RWPE2 (cell line): ENCODE measurements around the gene DSG3.

Experiments
- ATAC-seq: fragments of 200-7000 bp; cut with Tn5 transposase; 3 replicates; pipeline ENCODE4 v1.9.1; 2021; ENCODE audit warnings: low read depth
- DNase-seq: peaks from one replicate; pipeline ENCODE4 v3.0.0-alpha.2; 2020; ENCODE audit warnings: low spot score
- H3K27ac ChIP-seq: fragments of 450-650 bp; 2 replicates; pipeline ENCODE4 v1.5.1; 2017; ENCODE audit warnings: mild to moderate bottlenecking; ENCODE audit not compliant: poor library complexity, severe bottlenecking
- H3K27me3 ChIP-seq: fragments of 250-450 bp; sonication (Bioruptor Pico); 2 replicates; pipeline ENCODE4 v1.5.1; 2021; ENCODE audit warnings: mild to moderate bottlenecking, moderate library complexity; ENCODE audit not compliant: insufficient read depth, poor library complexity, severe bottlenecking
- H3K36me3 ChIP-seq: fragments of 250-450 bp; sonication (Bioruptor Pico); 2 replicates; pipeline ENCODE4 v1.5.1; 2020; ENCODE audit warnings: low read depth, mild to moderate bottlenecking, moderate library complexity
- H3K4me1 ChIP-seq: fragments of 250-450 bp; sonication (Bioruptor Pico); 2 replicates; pipeline ENCODE4 v1.5.1; 2021; ENCODE audit warnings: mild to moderate bottlenecking, moderate library complexity; ENCODE audit not compliant: insufficient read depth, poor library complexity, severe bottlenecking
- H3K4me3 ChIP-seq: fragments of 250-450 bp; sonication (Bioruptor Pico); 2 replicates; pipeline ENCODE4 v1.5.1; 2021; ENCODE audit warnings: mild to moderate bottlenecking, moderate library complexity; ENCODE audit not compliant: severe bottlenecking
- H3K9me3 ChIP-seq: fragments of 250-450 bp; sonication (Bioruptor Pico); 2 replicates; pipeline ENCODE4 v1.5.1; 2021; ENCODE audit warnings: mild to moderate bottlenecking, moderate library complexity; ENCODE audit not compliant: severe bottlenecking
- CTCF ChIP-seq: fragments of 450-650 bp; IDR thresholded peaks from one replicate; pipeline ENCODE4 v1.5.1; 2017; ENCODE audit warnings: mild to moderate bottlenecking, moderate library complexity; ENCODE audit not compliant: poor library complexity, severe bottlenecking

Gene DSG3

GRCh38 chr18:31446854-31447253 is 687 bp upstream of the DSG3 start:
- H3K36me3 ChIP-seq = peaks cover 6% of the 10 kb centered on the region; the same call in 1 of the 2 replicates
- DNase-seq = no peak
- peak overlapping the region; percentile 99 for H3K27ac ChIP-seq
- no peak for TF ChIP-seq CTCF
- H3K4me3 ChIP-seq = no peak overlapping the region
- no peak for ATAC-seq
- no peaks in the 10 kb centered on the region for H3K9me3 ChIP-seq
- H3K27me3 ChIP-seq = no peaks in the 10 kb centered on the region
- H3K4me1 ChIP-seq = peaks cover 36% of the 10 kb centered on the region

GRCh38 chr18:31450409-31450808 is 2.9 kb downstream of the DSG3 start:
- H3K9me3 ChIP-seq = no peaks in the 10 kb centered on the region
- H3K4me3 ChIP-seq = no peak overlapping the region
- H3K4me1 ChIP-seq = peaks cover 67% of the 10 kb centered on the region
- ATAC-seq (peak; percentile 26; the same call in 2 of the 3 replicates), DNase-seq (no peak)
- H3K36me3 ChIP-seq = peaks cover 15% of the 10 kb centered on the region; the same call in 1 of the 2 replicates
- peak overlapping the region; percentile 99 for H3K27ac ChIP-seq
- H3K27me3 ChIP-seq = no peaks in the 10 kb centered on the region
- no peak for TF ChIP-seq CTCF

- no peak for TF ChIP-seq CTCF
- H3K4me1 ChIP-seq = peaks cover 68% of the 10 kb centered on the region
- no peak overlapping the region for H3K4me3 ChIP-seq
- no peaks in the 10 kb centered on the region for H3K9me3 ChIP-seq
- peaks cover 20% of the 10 kb centered on the region for H3K36me3 ChIP-seq
- peak overlapping the region; percentile 99 for H3K27ac ChIP-seq
- ATAC-seq (no peak), DNase-seq (no peak)
- no peaks in the 10 kb centered on the region for H3K27me3 ChIP-seq
These were observed 4.1 kb downstream of the DSG3 start for GRCh38 chr18:31451625-31452024.

GRCh38 chr18:31454066-31454708 is 6.6 kb downstream of the DSG3 start:
- DNase-seq = peak; percentile 81
- Histone ChIP-seq H3K9me3 (no peaks in the 10 kb centered on the region), H3K27me3 (no peaks in the 10 kb centered on the region), H3K27ac (peak overlapping the region; percentile 99), H3K4me3 (no peak overlapping the region), H3K36me3 (peaks cover 42% of the 10 kb centered on the region), H3K4me1 (peaks cover 59% of the 10 kb centered on the region)
- ATAC-seq = peak; percentile 93
- no peak for TF ChIP-seq CTCF

- ATAC-seq = no peak
- no peak for TF ChIP-seq CTCF
These were observed 22.1 kb downstream of the DSG3 start for GRCh38 chr18:31469629-31470028.

More at GRCh38 chr18:31469629-31470028, 22.1 kb downstream of the DSG3 start:
- H3K36me3 ChIP-seq = peaks cover 96% of the 10 kb centered on the region
- no peaks in the 10 kb centered on the region for H3K4me1 ChIP-seq
- H3K27ac ChIP-seq = no peak overlapping the region
- no peak for DNase-seq
- no peaks in the 10 kb centered on the region for H3K9me3 ChIP-seq
- no peaks in the 10 kb centered on the region for H3K27me3 ChIP-seq
- no peak overlapping the region for H3K4me3 ChIP-seq
